A549 treated with CpdA at 1 μM for 4 hours (cell line): Measurements from ENCODE around the gene VCY. TPM values are rescaled to one million over a fixed set of nuclear protein-coding genes. Genes with fewer than 3 reads are reported as not detected.

Source experiments
- total RNA-seq: library from RNA; stranded (reverse); fragments of 200-300 nt; extraction: Qiagen RNA extraction; gene quantifications from 5 replicates; pipeline ENCODE4 v1.2.3, GENCODE V29; 2022; ENCODE audit warnings: low read depth

The VCY gene
- not detected in 5 replicates for total RNA-seq

DNA sequence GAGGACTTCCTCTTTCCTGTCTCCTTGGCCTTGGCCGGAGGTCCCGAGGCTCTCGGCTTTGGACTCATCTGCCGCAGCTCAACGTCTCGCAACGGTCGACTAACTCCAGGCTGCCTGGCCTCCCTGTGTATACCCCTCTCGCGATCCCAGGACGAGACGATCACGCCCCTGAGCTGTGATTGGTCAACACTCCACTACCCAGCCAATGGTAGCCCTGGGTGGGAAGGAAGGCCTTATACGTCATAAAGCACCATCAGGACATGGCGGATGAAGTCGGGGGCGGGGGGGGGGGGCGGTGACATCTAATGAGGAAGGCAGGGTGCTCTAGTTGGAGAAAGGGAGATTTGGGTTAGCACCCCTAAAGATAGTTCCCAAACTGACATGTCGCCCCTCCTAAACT, at the start of gene VCY:
Gene VCY (minus strand): TSS at position 101 of the 400 bp plus-strand sequence. CDS start 33 bp downstream, at position 68.

Other genes with a start within 250 kb of the VCY start
- gene VCY1B, start 69.8 kb upstream of the VCY start, total RNA-seq, result not detected in 5 replicates